Natural killer cell (primary cell): ENCODE measurements around the gene PHKG2. TPM values are rescaled to one million over a fixed set of nuclear protein-coding genes. Genes with fewer than 3 reads are reported as not detected.
A peak's percentile ranks its signal among the peaks of the same experiment; 100 is the strongest.

Source experiments
- ATAC-seq, 3 donors: fragments of 150-1000 bp in 2 of 3; fragments of 200-7000 bp in 1 of 3; cut with Tn5 transposase; 1 replicate in 1 of 3; 2 replicates in 2 of 3; pipeline ENCODE4 v1.10.0; 2021; ENCODE audit warnings: mild to moderate bottlenecking in 2 of 3, moderate library complexity in 2 of 3
- DNase-seq, 2 donors: peaks; one replicate each; pipeline versions ENCODE4 v3.0.0 to v3.0.0-alpha.2; 2013 to 2021; ENCODE audit warnings: mixed read lengths in 1 of 2
- H3K27ac ChIP-seq: one replicate; pipeline ENCODE4 v1.5.1; 2013; ENCODE audit warnings: mild to moderate bottlenecking, low read length
- H3K27me3 ChIP-seq: one replicate; pipeline ENCODE4 v1.6.1; 2013; ENCODE audit warnings: low read length; ENCODE audit not compliant: control insufficient read depth, insufficient read depth
- H3K36me3 ChIP-seq: one replicate; pipeline ENCODE4 v1.6.1; 2013; ENCODE audit warnings: low read length; ENCODE audit not compliant: control insufficient read depth, insufficient read depth
- H3K4me1 ChIP-seq: one replicate; pipeline ENCODE4 v1.6.1; 2013; ENCODE audit warnings: low read length; ENCODE audit not compliant: control insufficient read depth, insufficient read depth
- H3K4me3 ChIP-seq: one replicate; pipeline ENCODE4 v1.5.1; 2013; ENCODE audit warnings: low read length
- H3K9me3 ChIP-seq: one replicate; pipeline ENCODE4 v1.6.1; 2013; ENCODE audit warnings: low read length; ENCODE audit not compliant: control insufficient read depth, insufficient read depth
- H3K27ac Mint-ChIP-seq, 2 donors: one replicate each; pipeline ENCODE4 v1.8.0; 2022; ENCODE audit warnings: mild to moderate bottlenecking in 2 of 2, mixed read lengths in 2 of 2, moderate library complexity in 1 of 2
- H3K27me3 Mint-ChIP-seq, 2 donors: one replicate each; pipeline ENCODE4 v1.8.0; 2022; ENCODE audit warnings: low read depth in 2 of 2, mixed read lengths in 2 of 2
- H3K36me3 Mint-ChIP-seq: one replicate; pipeline ENCODE4 v1.8.0; 2022; ENCODE audit warnings: mixed read lengths
- H3K4me1 Mint-ChIP-seq, 2 donors: one replicate each; pipeline ENCODE4 v1.8.0; 2022; ENCODE audit warnings: mixed read lengths in 2 of 2
- H3K4me3 Mint-ChIP-seq: one replicate; pipeline ENCODE4 v1.8.0; 2022; ENCODE audit warnings: mild to moderate bottlenecking, moderate library complexity, mixed read lengths
- H3K9me3 Mint-ChIP-seq, 2 donors: one replicate each; pipeline ENCODE4 v1.8.0; 2022; ENCODE audit warnings: mixed read lengths in 2 of 2
- WGBS: methylation state at CpG from one replicate; pipeline ENCODE4 v1.1.7; 2013; ENCODE audit warnings: missing lambda C conversion rate; ENCODE audit not compliant: insufficient coverage; 5-methylcytosine and 5-hydroxymethylcytosine counted together
- intact Hi-C: fragments of 100-400 bp; cut with micrococcal nuclease; formaldehyde crosslinking; loops from one replicate; pipeline ENCODE4 v1.14.2; 2022
- total RNA-seq, 4 donors: library from RNA; stranded (reverse); fragments of 120-200 nt in 1 of 4; gene quantifications; one replicate each; pipeline versions ENCODE4 v1.2.3 to v1.2.4, GENCODE V29; 2013 to 2022
- TF ChIP-seq, protein P1 (sequence below): fragments of 200-600 bp; IDR thresholded peaks from one replicate; pipeline ENCODE4 v1.8.0; 2022; ENCODE audit warnings: antibody characterized with exemption

Gene PHKG2
- total RNA-seq, 3 donors from 2014 or later (not counting 1 experiment from before 2014, with no cell fraction given), result 50.5 to 86.1 (median 64.8) TPM

DNA sequence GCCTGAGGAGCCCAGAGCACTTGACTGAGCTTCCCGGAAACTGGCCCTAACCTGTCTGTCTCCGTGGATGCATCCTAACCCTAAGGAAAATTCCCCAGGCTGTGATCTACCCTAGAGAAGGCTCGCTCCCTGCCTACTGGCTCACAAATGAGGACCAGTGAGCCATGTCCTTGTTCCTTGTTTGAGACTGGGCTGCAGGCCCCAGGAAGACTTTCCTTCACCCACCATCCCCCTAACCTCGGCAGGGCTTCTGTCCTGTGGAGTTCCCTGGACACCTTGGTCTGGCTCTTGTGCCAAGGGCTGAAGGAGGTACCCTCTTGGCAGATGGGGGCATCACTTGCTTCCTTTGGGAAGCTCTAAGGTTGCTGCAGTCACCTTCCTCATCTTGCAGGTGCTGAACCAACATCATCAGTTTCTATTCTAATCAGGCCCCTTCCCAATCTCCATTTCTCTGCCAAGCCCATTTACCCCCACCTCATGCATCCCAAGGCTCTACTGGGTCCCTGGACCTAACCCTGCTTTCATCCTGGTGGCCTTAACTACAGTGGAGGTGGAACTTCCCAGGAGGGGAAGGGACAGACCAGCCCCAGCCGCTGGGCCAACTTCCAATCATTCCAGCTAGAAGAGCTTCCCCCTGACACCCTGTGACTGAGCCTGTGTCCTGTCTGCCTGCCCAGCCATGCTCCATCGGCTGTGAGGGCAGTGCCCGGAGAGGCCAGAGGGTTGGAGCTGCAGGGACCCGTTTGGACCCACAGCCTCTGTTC, 26.3 kb downstream of the PHKG2 start:
- Mint-ChIP-seq H3K36me3 (peaks cover 11% of the 10 kb centered on the region), H3K9me3 (no peaks in the 10 kb centered on the region), H3K27me3 (peaks cover 0 to 9% of the 10 kb centered on the region in 2 donors), H3K27ac (peak overlapping the region in 1 of 2 donors; percentile 77), H3K4me1 (peaks cover 29 to 38% of the 10 kb centered on the region in 2 donors), H3K4me3 (peak overlapping the region; percentile 86)
- no peaks in the 10 kb centered on the region for H3K27me3 ChIP-seq
- 71% methylated on average over 8 of the region's 8 CpGs for WGBS
- H3K9me3 ChIP-seq, result no peaks in the 10 kb centered on the region
- intact Hi-C loops, result no loop called here
- peaks cover 36% of the 10 kb centered on the region for H3K36me3 ChIP-seq
- DNase-seq (no peak), ATAC-seq (peak in 1 of 3 donors; percentile 1)
- TF ChIP-seq, protein P1, sequence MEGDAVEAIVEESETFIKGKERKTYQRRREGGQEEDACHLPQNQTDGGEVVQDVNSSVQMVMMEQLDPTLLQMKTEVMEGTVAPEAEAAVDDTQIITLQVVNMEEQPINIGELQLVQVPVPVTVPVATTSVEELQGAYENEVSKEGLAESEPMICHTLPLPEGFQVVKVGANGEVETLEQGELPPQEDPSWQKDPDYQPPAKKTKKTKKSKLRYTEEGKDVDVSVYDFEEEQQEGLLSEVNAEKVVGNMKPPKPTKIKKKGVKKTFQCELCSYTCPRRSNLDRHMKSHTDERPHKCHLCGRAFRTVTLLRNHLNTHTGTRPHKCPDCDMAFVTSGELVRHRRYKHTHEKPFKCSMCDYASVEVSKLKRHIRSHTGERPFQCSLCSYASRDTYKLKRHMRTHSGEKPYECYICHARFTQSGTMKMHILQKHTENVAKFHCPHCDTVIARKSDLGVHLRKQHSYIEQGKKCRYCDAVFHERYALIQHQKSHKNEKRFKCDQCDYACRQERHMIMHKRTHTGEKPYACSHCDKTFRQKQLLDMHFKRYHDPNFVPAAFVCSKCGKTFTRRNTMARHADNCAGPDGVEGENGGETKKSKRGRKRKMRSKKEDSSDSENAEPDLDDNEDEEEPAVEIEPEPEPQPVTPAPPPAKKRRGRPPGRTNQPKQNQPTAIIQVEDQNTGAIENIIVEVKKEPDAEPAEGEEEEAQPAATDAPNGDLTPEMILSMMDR, result no peak
- H3K4me3 ChIP-seq, result no peak overlapping the region
- no peak overlapping the region for H3K27ac ChIP-seq
- peaks cover 19% of the 10 kb centered on the region for H3K4me1 ChIP-seq

DNA sequence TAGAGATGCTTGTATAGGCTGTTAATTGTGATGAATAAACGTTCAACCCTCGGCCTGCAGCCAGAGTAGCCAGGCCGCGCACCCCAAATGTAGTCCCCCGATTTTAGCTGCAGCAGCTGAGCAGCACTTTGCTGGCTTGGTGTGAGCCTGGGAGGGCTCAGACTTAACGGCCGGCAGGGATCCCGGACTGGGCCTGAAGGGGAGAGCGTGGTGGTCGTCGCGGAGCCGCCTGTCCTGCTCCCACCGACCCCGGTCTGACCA, 26.8 kb downstream of the PHKG2 start:
- H3K4me1 ChIP-seq, result peaks cover 19% of the 10 kb centered on the region
- H3K27me3 Mint-ChIP-seq, result peaks cover 0 to 9% of the 10 kb centered on the region in 2 donors
- H3K4me3 ChIP-seq, result peak overlapping the region; percentile 32

DNA sequence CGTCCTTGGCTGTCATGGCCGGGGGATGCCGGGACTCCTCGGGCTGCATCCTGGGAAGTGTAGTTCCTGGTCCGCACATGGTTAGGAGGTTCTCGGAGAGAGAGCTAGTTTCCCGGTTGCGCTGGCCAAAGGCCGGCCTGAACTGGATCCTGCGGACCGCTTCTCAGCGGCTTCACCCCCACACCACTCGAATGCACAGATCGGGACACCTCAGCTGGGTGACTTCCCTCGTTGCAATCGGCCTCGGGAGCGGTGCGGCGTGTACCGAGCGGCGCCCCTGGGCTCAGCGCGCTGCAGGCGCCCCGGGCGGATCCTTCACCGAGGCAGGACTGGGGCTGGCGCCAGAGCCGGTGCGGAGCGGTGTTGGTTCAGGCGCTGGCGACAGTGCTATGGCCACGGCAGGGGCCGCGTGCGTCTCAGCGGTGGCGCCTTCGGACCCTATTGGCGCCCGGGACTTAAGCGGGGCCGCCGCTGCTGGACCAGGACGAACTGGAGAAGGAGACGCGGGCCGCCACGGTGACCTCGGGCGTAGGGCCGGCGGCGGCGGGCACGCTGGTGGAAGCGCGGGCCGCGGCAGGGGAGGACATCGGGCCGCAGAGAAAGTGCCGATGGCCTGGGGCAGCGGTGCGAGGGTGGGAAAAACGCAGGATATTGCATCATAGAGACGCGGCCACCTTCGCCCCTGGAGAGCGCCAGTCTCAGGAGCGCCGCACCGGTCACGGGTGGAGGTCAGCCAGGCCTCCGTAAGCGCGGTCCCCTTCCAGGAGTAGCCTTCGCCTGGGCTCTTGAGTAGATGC, 27.4 kb downstream of the PHKG2 start:
- under 1% methylated on average over 81 of the region's 81 CpGs for WGBS
- Histone ChIP-seq H3K4me1 (peaks cover 19% of the 10 kb centered on the region), H3K27me3 (no peaks in the 10 kb centered on the region), H3K4me3 (peak overlapping the region; percentile 32), H3K27ac (no peak overlapping the region), H3K9me3 (no peaks in the 10 kb centered on the region), H3K36me3 (peaks cover 29% of the 10 kb centered on the region)
- H3K4me1 Mint-ChIP-seq, result peaks cover 29 to 38% of the 10 kb centered on the region in 2 donors
- TF ChIP-seq, protein P1, result no peak
- ATAC-seq (peak; percentile 70 to 76 (median 73)), DNase-seq (peak in 1 of 2 donors; percentile 67)
- peak overlapping the region; percentile 86 for H3K4me3 Mint-ChIP-seq
- H3K9me3 Mint-ChIP-seq, result no peaks in the 10 kb centered on the region
- intact Hi-C loops, result no loop called here
- peaks cover 0 to 9% of the 10 kb centered on the region in 2 donors for H3K27me3 Mint-ChIP-seq
- H3K36me3 Mint-ChIP-seq, result peaks cover 11% of the 10 kb centered on the region
- H3K27ac Mint-ChIP-seq, result peak overlapping the region; percentile 18 to 77

More for the DNA sequence above, 26.8 kb downstream of the PHKG2 start:
- Mint-ChIP-seq H3K4me3 (peak overlapping the region; percentile 86), H3K4me1 (peaks cover 29 to 38% of the 10 kb centered on the region in 2 donors), H3K36me3 (peaks cover 11% of the 10 kb centered on the region), H3K9me3 (no peaks in the 10 kb centered on the region), H3K27ac (peak overlapping the region in 1 of 2 donors; percentile 77)
- intact Hi-C loops, result no loop called here
- H3K9me3 ChIP-seq, result no peaks in the 10 kb centered on the region
- peaks cover 33% of the 10 kb centered on the region for H3K36me3 ChIP-seq
- TF ChIP-seq, protein P1, result no peak
- no peak overlapping the region for H3K27ac ChIP-seq
- ATAC-seq, result no peak
- H3K27me3 ChIP-seq, result no peaks in the 10 kb centered on the region
- WGBS, result 25% methylated on average over 15 of the region's 15 CpGs
- DNase-seq, result no peak
